NCI-H526 (cell line): ENCODE results near the gene ELAC1.
"Not testable (repeated sequence)": the region's sequence is repeated elsewhere in the genome, so short reads cannot be mapped to it uniquely, and the experiment has no call there.

Experiments
- DNase-seq, 2 experiments: peaks; one replicate each; lab custom pipeline; 2025; lab: John Stamatoyannopoulos, UW

The ELAC1 gene

GRCh38 chr18:50967714-50968661 lies at the start of gene ELAC1:
Gene ELAC1, plus strand, starts transcription at chr18:50968040. Its CDS starts 6,365 bp downstream, at chr18:50974405.
- DNase-seq: peak; percentile 28 to 88

GRCh38 chr18:50918153-50918552 lies 49.7 kb upstream of the ELAC1 start:
- DNase-seq: no peak

GRCh38 chr18:50924372-50924771 lies 43.5 kb upstream of the ELAC1 start:
- DNase-seq: no peak

GRCh38 chr18:50926521-50926920 lies 41.3 kb upstream of the ELAC1 start:
- no peak for DNase-seq

- no peak for DNase-seq
These were observed 39.3 kb upstream of the ELAC1 start for GRCh38 chr18:50928551-50928950.

- DNase-seq: no peak
These were observed 34.2 kb upstream of the ELAC1 start for GRCh38 chr18:50933684-50934083.

- DNase-seq: no peak
These were observed 33.2 kb upstream of the ELAC1 start for GRCh38 chr18:50934545-50935211.

- DNase-seq: no peak
These were observed 32.2 kb upstream of the ELAC1 start for GRCh38 chr18:50935493-50936191.

GRCh38 chr18:50937183-50937582 lies 30.7 kb upstream of the ELAC1 start:
- no peak for DNase-seq

- no peak for DNase-seq
These were observed 28.9 kb upstream of the ELAC1 start for GRCh38 chr18:50938912-50939311.

GRCh38 chr18:50944245-50944932 lies 23.5 kb upstream of the ELAC1 start:
- DNase-seq: no peak

GRCh38 chr18:50945918-50946317 lies 21.9 kb upstream of the ELAC1 start:
- DNase-seq: not testable (repeated sequence)

GRCh38 chr18:50947899-50948298 lies 19.9 kb upstream of the ELAC1 start:
- no peak for DNase-seq

- no peak for DNase-seq
These were observed 18.7 kb upstream of the ELAC1 start for GRCh38 chr18:50949185-50949584.

- DNase-seq: no peak
These were observed 17.2 kb upstream of the ELAC1 start for GRCh38 chr18:50950626-50951025.

GRCh38 chr18:50953822-50954221 lies 14.0 kb upstream of the ELAC1 start:
- no peak for DNase-seq

- DNase-seq: no peak
These were observed 12.6 kb upstream of the ELAC1 start for GRCh38 chr18:50955253-50955652.

- DNase-seq: no peak
These were observed 11.7 kb upstream of the ELAC1 start for GRCh38 chr18:50956116-50956515.

- DNase-seq: no peak
These were observed 5.9 kb upstream of the ELAC1 start for GRCh38 chr18:50961974-50962373.

- no peak for DNase-seq
These were observed 1.6 kb downstream of the ELAC1 start for GRCh38 chr18:50969448-50969847.

- no peak for DNase-seq
These were observed 2.2 kb downstream of the ELAC1 start for GRCh38 chr18:50970006-50970405.

GRCh38 chr18:50972404-50972803 lies 4.6 kb downstream of the ELAC1 start:
- not testable (repeated sequence) for DNase-seq
